GM23338 (cell line): Measurements from ENCODE around the gene GRIK2. TPM values are rescaled to one million over a fixed set of nuclear protein-coding genes. Genes with fewer than 3 reads are reported as not detected.

Experiments
- ATAC-seq: fragments of 200-7000 bp; cut with Tn5 transposase; 3 replicates; pipeline ENCODE4 v1.9.1; 2020
- DNase-seq: peaks from one replicate; pipeline ENCODE4 v3.0.0-alpha.2; 2015; ENCODE audit warnings: low spot score
- H2AFZ ChIP-seq: fragments of 200-600 bp; sonication (generic); 2 replicates; pipeline ENCODE4 v1.8.0; 2016; ENCODE audit warnings: antibody characterized with exemption, mild to moderate bottlenecking, moderate library complexity
- H3F3A ChIP-seq: fragments of 200-600 bp; sonication (generic); replicated peaks from 2 replicates; pipeline ENCODE4 v1.8.0; 2017; ENCODE audit warnings: antibody characterized with exemption, mixed run types, low read depth
- H3K27ac ChIP-seq: fragments of 200-600 bp; sonication (generic); 2 replicates; pipeline ENCODE4 v1.6.1; 2016; ENCODE audit warnings: low read depth
- H3K27me3 ChIP-seq: fragments of 200-600 bp; sonication (generic); 2 replicates; pipeline ENCODE4 v1.8.0; 2016; ENCODE audit warnings: mild to moderate bottlenecking, mixed run types, moderate library complexity; ENCODE audit not compliant: insufficient read depth
- H3K36me3 ChIP-seq: fragments of 200-600 bp; sonication (generic); 2 replicates; pipeline ENCODE4 v1.8.0; 2016; ENCODE audit warnings: mild to moderate bottlenecking; ENCODE audit not compliant: insufficient read depth
- H3K4me1 ChIP-seq: fragments of 200-600 bp; sonication (generic); 2 replicates; pipeline ENCODE4 v1.8.0; 2016; ENCODE audit warnings: mild to moderate bottlenecking, moderate library complexity; ENCODE audit not compliant: insufficient read depth
- H3K4me2 ChIP-seq: fragments of 200-600 bp; sonication (generic); 2 replicates; pipeline ENCODE4 v1.7.1; 2017; ENCODE audit warnings: mixed run types
- H3K4me3 ChIP-seq: fragments of 200-600 bp; sonication (generic); 2 replicates; pipeline ENCODE4 v1.6.1; 2016; ENCODE audit warnings: mixed run types
- H3K79me2 ChIP-seq: fragments of 200-600 bp; sonication (generic); replicated peaks from 2 replicates; pipeline ENCODE4 v1.8.0; 2017; ENCODE audit warnings: mild to moderate bottlenecking; ENCODE audit not compliant: insufficient read depth
- H3K9me2 ChIP-seq: fragments of 200-600 bp; sonication (generic); 2 replicates; pipeline ENCODE4 v1.8.0; 2017; ENCODE audit not compliant: insufficient read depth
- H4K20me1 ChIP-seq: fragments of 200-600 bp; sonication (generic); replicated peaks from 2 replicates; pipeline ENCODE4 v1.8.0; 2017; ENCODE audit warnings: mild to moderate bottlenecking; ENCODE audit not compliant: insufficient read depth
- H3K27ac Mint-ChIP-seq: 2 replicates; pipeline ENCODE4 v1.8.0; 2020; ENCODE audit warnings: inconsistent platforms, mild to moderate bottlenecking, moderate library complexity, mixed read lengths
- H3K27me3 Mint-ChIP-seq: 3 replicates; pipeline ENCODE4 v1.8.0; 2022; ENCODE audit warnings: low read depth, mild to moderate bottlenecking, moderate library complexity, mixed read lengths, inconsistent platforms; ENCODE audit not compliant: insufficient read depth, poor library complexity
- H3K36me3 Mint-ChIP-seq: 3 replicates; pipeline ENCODE4 v1.8.0; 2021; ENCODE audit warnings: low read depth, mild to moderate bottlenecking, inconsistent platforms, moderate library complexity, mixed read lengths
- H3K4me1 Mint-ChIP-seq: 3 replicates; pipeline ENCODE4 v1.8.0; 2020; ENCODE audit warnings: mild to moderate bottlenecking, inconsistent platforms, mixed read lengths
- H3K4me3 Mint-ChIP-seq: 3 replicates; pipeline ENCODE4 v1.8.0; 2021; ENCODE audit warnings: moderate library complexity, mild to moderate bottlenecking, inconsistent platforms, mixed read lengths
- H3K9me3 Mint-ChIP-seq: 3 replicates; pipeline ENCODE4 v1.8.0; 2020; ENCODE audit warnings: moderate library complexity, mild to moderate bottlenecking, inconsistent platforms, mixed read lengths
- CTCF ChIP-seq, 2 experiments: fragments of 200-600 bp in 1 of 2; sonication (generic) in 1 of 2; conservative IDR thresholded peaks; 2 replicates each; pipeline versions ENCODE4 v1.5.1 to v1.6.1; 2016 to 2017; ENCODE audit warnings: antibody characterized with exemption in 2 of 2, low read depth in 2 of 2, mild to moderate bottlenecking in 2 of 2, moderate library complexity in 1 of 2
- ETS1 ChIP-seq: IDR thresholded peaks from 2 replicates; pipeline ENCODE4 v1.6.1; 2016; ENCODE audit warnings: antibody characterized with exemption
- EZH2 ChIP-seq: fragments of 200-600 bp; sonication (generic); IDR thresholded peaks from one replicate; pipeline ENCODE4 v1.8.0; 2017; ENCODE audit warnings: antibody characterized with exemption, mild to moderate bottlenecking, low read depth; ENCODE audit not compliant: unreplicated experiment
- ZNF331 ChIP-seq: fragments of 250-450 bp; sonication (Bioruptor Pico); IDR thresholded peaks from 2 replicates; pipeline ENCODE4 v1.5.0; 2020; ENCODE audit warnings: low read depth, mild to moderate bottlenecking, moderate library complexity
- ZNF462 ChIP-seq: fragments of 250-450 bp; sonication (Bioruptor Pico); IDR thresholded peaks from 2 replicates; pipeline ENCODE4 v1.5.0; 2020; ENCODE audit warnings: mild to moderate bottlenecking, moderate library complexity
- polyA plus RNA-seq: library from polyadenylated mRNA; unstranded; fragments of >200 nt; fragmentation: Nextera tagmentation; extraction: Ambion mirVana; gene quantifications from 2 replicates; pipeline ENCODE4 v1.2.1, GENCODE V29; 2016
- total RNA-seq: library from RNA; depleted of rRNA; stranded (reverse); fragments of >200 nt; shearing (Covaris generic); gene quantifications from 2 replicates; pipeline ENCODE4 v1.2.3, GENCODE V29; 2014

The GRIK2 gene
- total and polyA plus RNA-seq, 2 experiments from 2014 or later: 0.73 to 3.0 TPM

GRCh38 chr6:101386982-101387381, 6.5 kb upstream of the GRIK2 start:
- H3K4me3 ChIP-seq: no peak overlapping the region
- no peak overlapping the region for H2AFZ ChIP-seq
- H3K27ac ChIP-seq: no peak overlapping the region
- no peaks in the 10 kb centered on the region for H3K36me3 ChIP-seq
- peaks cover 5% of the 10 kb centered on the region; the same call in 1 of the 3 replicates for H3K4me1 Mint-ChIP-seq
- no peak for TF ChIP-seq ZNF462 (CRISPR knock-in tag)
- TF ChIP-seq CTCF (conservative IDR thresholded peaks at IDR 0.05; ENCODE audit: low read depth in 2 of 2): peak; percentile 61 to 64
- no peak for TF ChIP-seq ETS1
- no peak for TF ChIP-seq EZH2
- TF ChIP-seq ZNF331 (CRISPR knock-in tag): no peak
- no peaks in the 10 kb centered on the region for H3K79me2 ChIP-seq
- no peak overlapping the region for H3K4me2 ChIP-seq
- ATAC-seq: peak; percentile 93
- H3K9me2 ChIP-seq: no peaks in the 10 kb centered on the region
- peak; percentile 56 for DNase-seq
- no peaks in the 10 kb centered on the region for H3K36me3 Mint-ChIP-seq
- peaks cover 10% of the 10 kb centered on the region for H3K27me3 Mint-ChIP-seq
- H3K9me3 Mint-ChIP-seq: no peaks in the 10 kb centered on the region
- no peak overlapping the region for H3K4me3 Mint-ChIP-seq
- H3F3A ChIP-seq: no peaks in the 10 kb centered on the region
- no peaks in the 10 kb centered on the region for H3K4me1 ChIP-seq
- no peaks in the 10 kb centered on the region for H4K20me1 ChIP-seq
- H3K27me3 ChIP-seq: peaks cover 16% of the 10 kb centered on the region
- H3K27ac Mint-ChIP-seq: no peak overlapping the region
